Stomach (tissue), 9 donors: ENCODE data around the gene MAD2L1BP. TPM values are rescaled to one million over a fixed set of nuclear protein-coding genes. Genes with fewer than 3 reads are reported as not detected.

Source experiments
- DNase-seq, 2 donors: peaks; one replicate each; pipeline versions ENCODE4 v3.0.0 to v3.0.0-alpha.2; 2013 to 2019
- H3K27ac ChIP-seq, 5 donors: fragments of 200-600 bp in 4 of 5; sonication (generic) in 4 of 5; one replicate each; pipeline ENCODE4 v1.5.1; 2013 to 2019; ENCODE audit warnings: mild to moderate bottlenecking in 1 of 5, moderate library complexity in 1 of 5
- H3K27me3 ChIP-seq, 3 donors: fragments of 200-600 bp; sonication (generic); one replicate each; pipeline ENCODE4 v1.5.1; 2017 to 2019; ENCODE audit warnings: mixed run types in 1 of 3
- H3K36me3 ChIP-seq, 4 donors: fragments of 200-600 bp; sonication (generic); 1 replicate in 3 of 4; 2 replicates in 1 of 4; pipeline ENCODE4 v1.5.1; 2016 to 2019
- H3K4me1 ChIP-seq, 4 donors: fragments of 200-600 bp; sonication (generic); one replicate each; pipeline ENCODE4 v1.5.1; 2016 to 2019
- H3K4me3 ChIP-seq, 4 donors: fragments of 200-600 bp; sonication (generic) in 3 of 4; one replicate each; pipeline ENCODE4 v1.5.1; 2016 to 2019; ENCODE audit warnings: mild to moderate bottlenecking in 1 of 4
- H3K9me3 ChIP-seq, 4 donors: fragments of 200-600 bp; sonication (generic); one replicate each; pipeline ENCODE4 v1.5.1; 2016 to 2019
- EP300 ChIP-seq: sonication (generic); formaldehyde crosslinking; IDR thresholded peaks from one replicate; pipeline ENCODE4 v1.6.1; 2017; ENCODE audit warnings: antibody characterized with exemption
- POLR2A ChIP-seq, 4 donors: fragments of 450-650 bp; IDR thresholded peaks; one replicate each; pipeline ENCODE4 v1.6.1; 2016; ENCODE audit warnings: antibody characterized with exemption in 4 of 4, control low read depth in 2 of 4, mild to moderate bottlenecking in 1 of 4, moderate library complexity in 1 of 4
- POLR2AphosphoS5 ChIP-seq, 3 donors: sonication (generic); formaldehyde crosslinking; IDR thresholded peaks; one replicate each; pipeline ENCODE4 v1.6.1; 2016; ENCODE audit warnings: antibody characterized with exemption in 3 of 3
- WGBS, 5 donors: extraction: QIAGEN DNeasy Blood & Tissue Kit in 3 of 5; methylation state at CpG; one replicate each; pipeline versions ENCODE4 v1.1.5 to v1.1.7; 2013 to 2018; 5-methylcytosine and 5-hydroxymethylcytosine counted together
- intact Hi-C: fragments of 100-400 bp; cut with DNase I; formaldehyde crosslinking; loops from one replicate; pipeline ENCODE4 v1.15.1; 2023; ENCODE audit warnings: low total_unique reads
- polyA plus RNA-seq, 3 donors: library from polyadenylated mRNA; stranded (reverse); fragments of 200-250 nt; gene quantifications; one replicate each; pipeline ENCODE4 v1.2.3, GENCODE V29; 2013
- total RNA-seq, 5 donors: library from RNA; depleted of rRNA; stranded (reverse); fragments of >200 nt; gene quantifications; one replicate each; pipeline versions ENCODE4 v1.1.0 to v1.2.3, GENCODE V29; 2014 to 2016
- TF ChIP-seq, protein P1 (sequence below), 7 experiments: fragments of 450-650 bp in 4 of 7; fragments of 200-600 bp in 3 of 7; sonication (generic) in 3 of 7; IDR thresholded peaks; one replicate each; pipeline ENCODE4 v1.5.1; 2016 to 2019; ENCODE audit warnings: antibody characterized with exemption in 7 of 7, control low read depth in 2 of 7, mild to moderate bottlenecking in 1 of 7
- donor health status: healthy with polysubstance abuse.
- donor health status: Bipolar disorder and iron deficiency.
- donor health status: healthy.

Gene MAD2L1BP
- total and polyA plus RNA-seq, 8 donors: 7.8 to 282 (median 22.6) TPM

DNA sequence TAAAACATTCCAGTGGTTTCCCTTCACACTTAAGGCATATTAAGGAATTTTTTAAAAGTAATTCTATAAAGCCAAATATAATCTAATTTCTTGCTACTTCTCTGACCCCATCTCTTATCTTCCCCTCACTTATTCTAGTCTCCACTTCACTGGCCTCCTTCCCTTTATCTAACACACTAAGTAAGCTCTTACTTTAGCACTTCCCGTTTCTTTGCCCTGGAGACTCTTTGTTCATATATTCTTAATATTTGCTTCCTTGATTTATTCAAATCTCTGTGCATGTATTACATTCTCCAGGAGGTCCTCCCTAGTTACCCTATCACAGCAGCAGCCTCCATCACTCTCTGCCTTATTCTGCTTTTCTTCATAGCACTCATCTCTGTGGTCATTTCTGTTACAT is 26.8 kb upstream of the MAD2L1BP start:
- intact Hi-C loops: no loop called here
- WGBS, 5 donors: 37 to 63% (median 48%) methylated on average over 1 of the region's 1 CpG
- Histone ChIP-seq H3K27me3 (no peaks in the 10 kb centered on the region), H3K9me3 (no peaks in the 10 kb centered on the region), H3K4me3 (no peak overlapping the region), H3K27ac (peak overlapping the region in 1 of 5 donors; percentile 1), H3K36me3 (peaks cover 24 to 78% (median 64%) of the 10 kb centered on the region in 4 donors), H3K4me1 (peaks cover 0 to 13% (median 0%) of the 10 kb centered on the region in 4 donors)
- TF ChIP-seq EP300: no peak
- no peak for DNase-seq

DNA sequence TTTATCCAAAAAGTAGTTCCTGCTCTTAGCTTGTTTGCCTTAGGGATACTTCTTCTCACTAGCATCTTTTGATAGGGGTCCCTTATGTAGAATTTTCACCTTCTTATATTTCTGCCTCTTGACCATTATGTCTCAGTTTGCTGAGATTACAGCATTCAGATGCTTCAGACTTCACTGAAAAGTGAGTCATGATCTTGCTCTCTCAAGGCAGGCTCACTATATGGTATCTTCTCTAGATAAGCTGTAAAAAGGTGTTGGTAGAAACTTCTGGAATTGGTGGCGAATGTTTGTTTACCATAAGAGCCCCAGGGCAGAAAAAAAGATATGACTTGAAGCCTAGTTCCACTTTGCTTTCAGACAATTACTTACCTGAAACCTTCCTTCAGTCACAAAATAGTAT is 26.2 kb upstream of the MAD2L1BP start:
- no peaks in the 10 kb centered on the region for H3K27me3 ChIP-seq
- TF ChIP-seq POLR2A (IDR thresholded peaks at IDR 0.05) (no peak), EP300 (no peak), POLR2AphosphoS5 (IDR thresholded peaks at IDR 0.05) (no peak)
- TF ChIP-seq, protein P1, sequence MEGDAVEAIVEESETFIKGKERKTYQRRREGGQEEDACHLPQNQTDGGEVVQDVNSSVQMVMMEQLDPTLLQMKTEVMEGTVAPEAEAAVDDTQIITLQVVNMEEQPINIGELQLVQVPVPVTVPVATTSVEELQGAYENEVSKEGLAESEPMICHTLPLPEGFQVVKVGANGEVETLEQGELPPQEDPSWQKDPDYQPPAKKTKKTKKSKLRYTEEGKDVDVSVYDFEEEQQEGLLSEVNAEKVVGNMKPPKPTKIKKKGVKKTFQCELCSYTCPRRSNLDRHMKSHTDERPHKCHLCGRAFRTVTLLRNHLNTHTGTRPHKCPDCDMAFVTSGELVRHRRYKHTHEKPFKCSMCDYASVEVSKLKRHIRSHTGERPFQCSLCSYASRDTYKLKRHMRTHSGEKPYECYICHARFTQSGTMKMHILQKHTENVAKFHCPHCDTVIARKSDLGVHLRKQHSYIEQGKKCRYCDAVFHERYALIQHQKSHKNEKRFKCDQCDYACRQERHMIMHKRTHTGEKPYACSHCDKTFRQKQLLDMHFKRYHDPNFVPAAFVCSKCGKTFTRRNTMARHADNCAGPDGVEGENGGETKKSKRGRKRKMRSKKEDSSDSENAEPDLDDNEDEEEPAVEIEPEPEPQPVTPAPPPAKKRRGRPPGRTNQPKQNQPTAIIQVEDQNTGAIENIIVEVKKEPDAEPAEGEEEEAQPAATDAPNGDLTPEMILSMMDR (IDR thresholded peaks at IDR 0.05): no peak
- intact Hi-C loops: no loop called here
- H3K36me3 ChIP-seq: peaks cover 30 to 78% (median 64%) of the 10 kb centered on the region in 4 donors
- no peak overlapping the region for H3K4me3 ChIP-seq
- DNase-seq: no peak
- H3K4me1 ChIP-seq: peaks cover 0 to 13% (median 0%) of the 10 kb centered on the region in 4 donors
- 43 to 73% (median 62%) methylated on average over 1 of the region's 1 CpG for WGBS, 5 donors
- no peak overlapping the region for H3K27ac ChIP-seq
- no peaks in the 10 kb centered on the region for H3K9me3 ChIP-seq

DNA sequence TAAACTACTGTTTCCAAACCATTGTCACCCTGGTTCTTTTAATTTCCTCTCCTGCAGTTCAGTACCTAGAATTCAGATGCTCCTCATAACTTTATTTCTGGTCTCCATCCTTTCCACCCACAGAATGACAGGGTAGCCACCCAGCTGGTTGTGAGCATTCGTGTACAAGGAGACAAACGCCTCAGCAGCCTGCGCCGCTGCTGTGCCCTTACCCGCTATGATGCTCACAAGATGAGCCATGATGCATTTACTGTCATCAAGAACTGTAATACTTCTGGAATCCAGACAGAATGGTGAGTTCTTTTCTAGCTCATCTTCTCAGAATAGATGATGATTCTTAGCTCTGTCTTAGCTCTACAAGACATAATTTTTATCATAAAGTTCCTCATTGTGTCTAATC is 25.2 kb upstream of the MAD2L1BP start:
- H3K4me1 ChIP-seq: peaks cover 0 to 13% (median 0%) of the 10 kb centered on the region in 4 donors
- WGBS, 5 donors: 96 to 99% (median 98%) methylated on average over 5 of the region's 5 CpGs
- peaks cover 30 to 78% (median 64%) of the 10 kb centered on the region in 4 donors for H3K36me3 ChIP-seq
- intact Hi-C loops: no loop called here
- no peak overlapping the region for H3K27ac ChIP-seq
- DNase-seq: no peak
- H3K4me3 ChIP-seq: no peak overlapping the region
- no peaks in the 10 kb centered on the region for H3K27me3 ChIP-seq
- TF ChIP-seq POLR2AphosphoS5 (IDR thresholded peaks at IDR 0.05): no peak
- TF ChIP-seq POLR2A (IDR thresholded peaks at IDR 0.05): no peak
- no peak for TF ChIP-seq EP300
- TF ChIP-seq, protein P1 (IDR thresholded peaks at IDR 0.05): no peak
- H3K9me3 ChIP-seq: no peaks in the 10 kb centered on the region

DNA sequence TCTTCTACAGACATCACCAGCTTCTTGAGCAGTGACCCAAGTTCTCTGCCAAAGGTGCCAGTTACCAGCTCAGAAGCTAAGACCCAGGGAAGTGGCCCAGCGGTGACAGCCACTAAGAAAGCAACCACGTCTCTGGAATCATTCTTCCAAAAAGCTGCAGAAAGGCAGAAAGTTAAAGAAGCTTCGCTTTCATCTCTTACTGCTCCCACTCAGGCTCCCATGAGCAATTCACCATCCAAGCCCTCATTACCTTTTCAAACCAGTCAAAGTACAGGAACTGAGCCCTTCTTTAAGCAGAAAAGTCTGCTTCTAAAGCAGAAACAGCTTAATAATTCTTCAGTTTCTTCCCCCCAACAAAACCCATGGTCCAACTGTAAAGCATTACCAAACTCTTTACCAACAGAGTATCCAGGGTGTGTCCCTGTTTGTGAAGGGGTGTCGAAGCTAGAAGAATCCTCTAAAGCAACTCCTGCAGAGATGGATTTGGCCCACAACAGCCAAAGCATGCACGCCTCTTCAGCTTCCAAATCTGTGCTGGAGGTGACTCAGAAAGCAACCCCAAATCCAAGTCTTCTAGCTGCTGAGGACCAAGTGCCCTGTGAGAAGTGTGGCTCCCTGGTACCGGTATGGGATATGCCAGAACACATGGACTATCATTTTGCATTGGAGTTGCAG is 21.8 kb upstream of the MAD2L1BP start:
- no peaks in the 10 kb centered on the region for H3K9me3 ChIP-seq
- H3K36me3 ChIP-seq: peaks cover 19 to 71% (median 57%) of the 10 kb centered on the region in 4 donors
- WGBS, 5 donors: 92 to 97% (median 94%) methylated on average over 5 to 6 of the region's 6 CpGs
- TF ChIP-seq POLR2A (IDR thresholded peaks at IDR 0.05) (no peak), POLR2AphosphoS5 (IDR thresholded peaks at IDR 0.05) (no peak), EP300 (no peak)
- TF ChIP-seq, protein P1 (IDR thresholded peaks at IDR 0.05): no peak
- no peaks in the 10 kb centered on the region for H3K27me3 ChIP-seq
- no peak overlapping the region for H3K4me3 ChIP-seq
- no peak overlapping the region for H3K27ac ChIP-seq
- DNase-seq: no peak
- peaks cover 0 to 3% (median 0%) of the 10 kb centered on the region in 4 donors for H3K4me1 ChIP-seq
- intact Hi-C loops: no loop called here

DNA sequence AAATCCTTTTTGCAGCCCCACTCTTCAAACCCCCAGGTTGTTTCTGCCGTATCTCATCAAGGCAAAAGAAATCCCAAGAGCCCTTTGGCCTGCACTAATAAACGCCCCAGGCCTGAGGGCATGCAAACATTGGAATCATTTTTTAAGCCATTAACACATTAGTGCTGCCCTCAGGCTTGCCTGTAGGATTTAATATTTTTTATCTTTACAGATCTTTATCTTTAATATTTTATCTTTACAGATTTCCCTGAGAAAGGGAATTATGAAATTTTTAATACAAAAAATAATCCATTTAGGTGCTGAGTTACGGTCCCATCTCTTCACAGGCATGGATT is 21.3 kb upstream of the MAD2L1BP start:
- WGBS, 5 donors: 68 to 76% (median 73%) methylated on average over 3 of the region's 3 CpGs
- H3K4me3 ChIP-seq: no peak overlapping the region
- H3K36me3 ChIP-seq: peaks cover 19 to 76% (median 61%) of the 10 kb centered on the region in 4 donors
- intact Hi-C loops: no loop called here
- H3K9me3 ChIP-seq: no peaks in the 10 kb centered on the region
- H3K27ac ChIP-seq: no peak overlapping the region
- no peaks in the 10 kb centered on the region for H3K4me1 ChIP-seq
- TF ChIP-seq, protein P1 (IDR thresholded peaks at IDR 0.05): no peak
- no peak for TF ChIP-seq EP300
- TF ChIP-seq POLR2A (IDR thresholded peaks at IDR 0.05): no peak
- TF ChIP-seq POLR2AphosphoS5 (IDR thresholded peaks at IDR 0.05): no peak
- H3K27me3 ChIP-seq: no peaks in the 10 kb centered on the region
- no peak for DNase-seq
